GM12865 (cell line): Measurements from ENCODE around the gene CHMP2A.

Experiments
- DNase-seq: peaks from one replicate; pipeline ENCODE4 v3.0.0; 2010; ENCODE audit warnings: low read depth
- H3K4me3 ChIP-seq: 2 replicates; pipeline ENCODE4 v1.5.1; 2011; ENCODE audit warnings: mild to moderate bottlenecking, low read depth, low read length, control low read depth
- TF ChIP-seq, protein P1 (sequence below): IDR thresholded peaks from 2 replicates; pipeline ENCODE4 v1.5.1; 2011; ENCODE audit warnings: low read length, control low read depth, low read depth, inconsistent platforms; ENCODE audit not compliant: insufficient read depth; ENCODE audit errors: missing control alignments

Gene CHMP2A

DNA sequence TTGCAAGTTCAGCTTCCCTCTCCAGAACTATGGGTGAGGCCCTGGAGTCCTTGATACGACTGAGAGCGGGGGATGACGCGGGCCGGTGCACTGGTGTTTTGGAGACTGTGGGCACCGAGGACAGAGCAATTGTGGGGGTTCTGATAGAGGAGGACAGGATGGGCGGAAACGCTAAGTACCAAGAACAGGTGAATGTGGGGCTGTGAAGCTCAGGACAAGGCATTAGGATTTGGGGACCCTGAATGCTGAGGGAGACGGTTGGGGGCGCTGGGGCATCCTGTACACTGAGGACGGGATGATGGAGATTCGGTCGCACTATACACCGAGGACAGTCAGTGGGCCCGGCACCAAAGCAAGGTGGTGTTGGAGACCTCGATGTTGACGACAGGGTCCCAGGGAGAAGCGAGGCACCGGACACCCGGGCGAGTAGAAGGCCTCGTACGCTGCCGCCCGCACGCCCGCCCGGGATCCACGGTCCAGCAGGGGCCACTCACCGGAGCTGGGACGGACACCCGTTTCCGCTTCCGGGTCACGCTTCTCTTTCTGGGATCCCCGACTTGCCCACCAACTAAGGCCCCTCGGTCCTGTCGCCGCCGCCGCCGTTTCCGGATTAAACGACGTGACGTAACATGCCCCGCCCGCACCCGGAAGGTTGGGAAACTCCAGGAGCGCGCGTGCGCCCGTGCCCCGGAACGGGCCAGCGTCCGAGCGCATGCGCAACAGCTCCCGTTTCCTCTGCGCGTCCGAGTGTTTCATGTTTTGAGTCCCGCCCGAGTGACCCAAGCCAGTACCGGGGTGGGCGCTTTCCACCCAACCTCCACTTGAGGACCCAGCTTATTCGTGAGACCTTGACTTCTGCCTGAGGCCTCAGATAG is at the start of gene CHMP2A:
Gene CHMP2A (minus strand): TSS at position 612 of the 875 bp plus-strand sequence. CDS start 893 bp downstream, outside the sequence.
- peak; percentile 99 for DNase-seq
- H3K4me3 ChIP-seq: peak within 1 kb of the TSS; percentile 95
- TF ChIP-seq, protein P1, sequence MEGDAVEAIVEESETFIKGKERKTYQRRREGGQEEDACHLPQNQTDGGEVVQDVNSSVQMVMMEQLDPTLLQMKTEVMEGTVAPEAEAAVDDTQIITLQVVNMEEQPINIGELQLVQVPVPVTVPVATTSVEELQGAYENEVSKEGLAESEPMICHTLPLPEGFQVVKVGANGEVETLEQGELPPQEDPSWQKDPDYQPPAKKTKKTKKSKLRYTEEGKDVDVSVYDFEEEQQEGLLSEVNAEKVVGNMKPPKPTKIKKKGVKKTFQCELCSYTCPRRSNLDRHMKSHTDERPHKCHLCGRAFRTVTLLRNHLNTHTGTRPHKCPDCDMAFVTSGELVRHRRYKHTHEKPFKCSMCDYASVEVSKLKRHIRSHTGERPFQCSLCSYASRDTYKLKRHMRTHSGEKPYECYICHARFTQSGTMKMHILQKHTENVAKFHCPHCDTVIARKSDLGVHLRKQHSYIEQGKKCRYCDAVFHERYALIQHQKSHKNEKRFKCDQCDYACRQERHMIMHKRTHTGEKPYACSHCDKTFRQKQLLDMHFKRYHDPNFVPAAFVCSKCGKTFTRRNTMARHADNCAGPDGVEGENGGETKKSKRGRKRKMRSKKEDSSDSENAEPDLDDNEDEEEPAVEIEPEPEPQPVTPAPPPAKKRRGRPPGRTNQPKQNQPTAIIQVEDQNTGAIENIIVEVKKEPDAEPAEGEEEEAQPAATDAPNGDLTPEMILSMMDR: no peak

DNA sequence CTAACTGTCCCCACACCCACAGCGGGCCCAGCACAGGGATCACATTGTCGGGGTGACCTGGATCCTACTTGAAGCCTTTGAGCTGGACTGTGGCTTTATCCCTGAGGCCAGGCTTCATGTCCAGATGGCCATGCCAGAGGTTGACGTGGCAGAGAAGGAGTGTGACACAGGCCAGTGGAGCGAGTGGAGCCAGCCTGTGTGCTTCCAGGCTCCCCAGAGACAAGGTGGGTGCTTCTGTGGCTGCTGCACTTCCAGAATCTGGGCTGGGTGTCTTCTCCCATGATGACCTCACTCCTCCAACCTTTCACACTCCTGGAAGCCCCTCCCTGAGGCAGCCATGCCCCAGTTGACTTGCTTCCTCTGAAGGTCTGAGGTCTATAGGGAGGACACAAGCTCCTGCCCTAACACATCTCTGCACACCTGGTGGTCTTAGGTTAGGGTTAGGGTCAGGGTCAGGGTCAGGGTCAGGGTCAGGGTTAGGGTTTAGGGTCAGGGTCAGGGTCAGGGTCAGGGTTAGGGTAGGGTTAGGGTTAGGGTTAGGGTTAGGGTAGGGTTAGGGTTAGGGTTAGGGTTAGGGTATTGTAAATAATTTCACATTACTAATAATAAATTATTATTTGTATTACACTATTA is 31.3 kb upstream of the CHMP2A start:
- no peak overlapping the region for H3K4me3 ChIP-seq
- no peak for DNase-seq
- TF ChIP-seq, protein P1: no peak

DNA sequence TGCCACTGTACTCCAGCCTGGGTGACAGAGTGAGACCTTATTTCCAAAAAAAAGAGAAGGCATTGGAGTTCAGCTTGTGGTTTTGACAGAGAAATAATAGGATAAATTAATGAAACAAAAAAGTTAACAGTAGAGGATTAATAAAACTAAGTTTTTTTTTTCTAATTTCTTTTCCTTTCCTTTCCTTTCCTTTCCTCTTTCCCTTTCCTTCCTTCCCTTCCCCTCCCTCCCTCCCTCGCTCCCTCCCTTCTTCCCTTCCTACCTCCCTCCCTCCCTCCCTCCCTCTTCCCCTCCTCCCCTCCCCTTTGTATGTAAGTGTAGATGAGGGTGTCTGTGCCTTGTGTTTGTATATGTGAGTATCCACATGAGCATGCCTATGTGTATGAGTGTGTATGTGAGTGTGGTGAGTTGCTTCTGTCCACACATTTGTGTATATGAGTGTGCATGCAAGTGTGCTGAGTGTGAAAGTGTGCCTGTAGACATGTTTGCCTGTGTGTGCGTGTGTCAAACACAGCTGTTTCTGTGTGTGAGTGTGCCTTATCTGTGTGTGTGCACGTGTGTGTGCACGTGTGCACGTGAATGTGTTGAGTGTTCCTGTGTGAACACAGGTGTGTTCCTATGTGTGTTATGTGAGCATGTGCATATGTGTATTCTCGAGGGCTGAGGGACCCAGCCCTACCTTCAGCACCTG is 30.7 kb upstream of the CHMP2A start:
- DNase-seq: no peak
- H3K4me3 ChIP-seq: no peak overlapping the region

DNA sequence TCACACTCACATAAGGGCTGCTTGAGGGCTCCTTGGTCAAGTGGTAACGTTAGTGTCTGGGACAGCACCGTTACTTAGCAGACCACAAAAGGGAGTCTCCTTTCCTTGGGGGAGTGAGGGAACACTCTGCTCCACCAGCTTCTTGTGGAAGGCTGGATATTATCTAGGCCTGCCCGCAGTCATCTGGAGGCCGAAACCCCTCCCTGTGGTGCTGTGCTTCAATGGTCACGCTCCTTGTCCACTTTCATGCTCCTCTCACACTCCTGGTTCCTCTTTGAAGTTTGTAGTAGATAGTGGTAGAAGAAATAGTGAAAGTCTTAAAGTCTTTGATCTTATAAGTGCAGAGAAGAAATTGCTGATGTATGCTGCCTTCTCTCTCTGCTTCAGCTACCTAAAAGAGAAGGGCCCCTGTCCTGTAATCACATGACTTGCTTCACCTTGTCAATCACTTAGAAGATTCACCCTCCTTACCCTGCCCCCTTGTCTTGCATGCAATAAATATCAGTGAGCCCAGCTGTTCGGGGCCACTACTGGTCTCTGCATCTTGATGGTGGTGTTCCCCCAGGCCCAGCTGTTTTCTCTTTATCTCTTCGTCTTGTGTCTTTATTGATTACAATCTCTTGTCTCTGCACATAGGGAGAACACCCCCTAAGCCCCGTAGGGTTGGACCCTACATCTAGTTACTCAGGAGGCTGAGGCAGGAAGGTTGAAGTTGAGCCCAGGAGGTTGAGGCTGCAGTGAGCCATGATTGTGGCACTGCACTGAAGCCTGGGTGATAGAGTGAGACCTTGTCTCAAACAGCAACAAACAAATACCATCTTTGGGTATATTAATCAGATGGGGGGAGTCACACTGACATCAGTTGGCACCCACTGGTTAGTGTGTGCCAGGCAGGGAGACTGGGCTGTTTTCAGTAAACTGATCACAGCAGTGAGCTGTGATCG is 29.9 kb upstream of the CHMP2A start:
- TF ChIP-seq, protein P1: no peak
- H3K4me3 ChIP-seq: no peak overlapping the region
- no peak for DNase-seq

More for the DNA sequence above, 30.7 kb upstream of the CHMP2A start:
- TF ChIP-seq, protein P1: no peak

DNA sequence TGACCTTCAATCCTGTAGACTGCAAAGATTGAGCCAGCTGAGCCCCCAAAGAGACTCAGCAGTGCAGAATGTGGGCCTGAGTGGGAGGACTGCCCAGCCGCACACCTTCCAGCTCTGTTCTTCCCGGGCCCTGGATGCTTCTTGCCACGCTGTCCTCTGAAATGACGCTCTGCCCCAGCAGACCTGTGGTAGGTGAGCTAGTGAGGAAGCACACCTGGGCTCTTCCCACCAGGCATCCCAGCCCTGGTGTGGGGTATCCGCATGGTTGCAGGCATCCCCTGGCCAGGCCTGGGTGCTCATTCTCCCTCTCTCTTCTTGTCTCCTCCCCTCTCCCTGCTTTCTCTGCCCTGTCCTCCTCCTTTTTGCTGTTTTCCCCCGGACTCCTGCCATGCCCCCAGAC is 28.1 kb upstream of the CHMP2A start:
- DNase-seq: no peak
- no peak overlapping the region for H3K4me3 ChIP-seq
- TF ChIP-seq, protein P1: no peak
